ENCODE results near the gene CAPN9. TPM values are rescaled to one million over a fixed set of nuclear protein-coding genes. Genes with fewer than 3 reads are reported as not detected.

CAPN9 gene
- total RNA-seq, 4 donors from 2014 or later = 0.38 TPM; not detected in 3

- Histone ChIP-seq H3K4me3 (no peak overlapping the region), H3K9me3 (peaks cover 0 to 8% (median 4%) of the 10 kb centered on the region in 3 donors), H3K4me1 (peaks cover 0 to 4% (median 0%) of the 10 kb centered on the region in 3 donors), H3K27ac (peak overlapping the region in 2 of 4 donors; percentile 21), H3K36me3 (no peaks in the 10 kb centered on the region), H3K27me3 (no peaks in the 10 kb centered on the region)
- WGBS, 2 donors = 63 to 71% methylated on average over 3 of the region's 3 CpGs
- TF ChIP-seq POLR2A (IDR thresholded peaks at IDR 0.05) = no peak
- TF ChIP-seq, protein P1, sequence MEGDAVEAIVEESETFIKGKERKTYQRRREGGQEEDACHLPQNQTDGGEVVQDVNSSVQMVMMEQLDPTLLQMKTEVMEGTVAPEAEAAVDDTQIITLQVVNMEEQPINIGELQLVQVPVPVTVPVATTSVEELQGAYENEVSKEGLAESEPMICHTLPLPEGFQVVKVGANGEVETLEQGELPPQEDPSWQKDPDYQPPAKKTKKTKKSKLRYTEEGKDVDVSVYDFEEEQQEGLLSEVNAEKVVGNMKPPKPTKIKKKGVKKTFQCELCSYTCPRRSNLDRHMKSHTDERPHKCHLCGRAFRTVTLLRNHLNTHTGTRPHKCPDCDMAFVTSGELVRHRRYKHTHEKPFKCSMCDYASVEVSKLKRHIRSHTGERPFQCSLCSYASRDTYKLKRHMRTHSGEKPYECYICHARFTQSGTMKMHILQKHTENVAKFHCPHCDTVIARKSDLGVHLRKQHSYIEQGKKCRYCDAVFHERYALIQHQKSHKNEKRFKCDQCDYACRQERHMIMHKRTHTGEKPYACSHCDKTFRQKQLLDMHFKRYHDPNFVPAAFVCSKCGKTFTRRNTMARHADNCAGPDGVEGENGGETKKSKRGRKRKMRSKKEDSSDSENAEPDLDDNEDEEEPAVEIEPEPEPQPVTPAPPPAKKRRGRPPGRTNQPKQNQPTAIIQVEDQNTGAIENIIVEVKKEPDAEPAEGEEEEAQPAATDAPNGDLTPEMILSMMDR (IDR thresholded peaks at IDR 0.05) = no peak
- intact Hi-C loops (cut with DNase I) = no loop called here
- no peak for DNase-seq
Measured at GRCh38 chr1:230807561-230808280, 60.5 kb downstream of the CAPN9 start.

GRCh38 chr1:230808281-230808872, 61.2 kb downstream of the CAPN9 start:
- TF ChIP-seq, protein P1 (IDR thresholded peaks at IDR 0.05) = no peak
- no peak for TF ChIP-seq POLR2A (IDR thresholded peaks at IDR 0.05)
- peak overlapping the region in 1 of 4 donors; percentile 21 for H3K27ac ChIP-seq

GRCh38 chr1:230809256-230809990, 62.2 kb downstream of the CAPN9 start:
- Histone ChIP-seq H3K36me3 (no peaks in the 10 kb centered on the region), H3K4me1 (peaks cover 0 to 4% (median 0%) of the 10 kb centered on the region in 3 donors), H3K9me3 (peaks cover 0 to 17% (median 4%) of the 10 kb centered on the region in 3 donors), H3K27ac (no peak overlapping the region), H3K27me3 (no peaks in the 10 kb centered on the region), H3K4me3 (no peak overlapping the region)
- no peak for DNase-seq
- intact Hi-C loops (cut with DNase I) = no loop called here
- 64 to 81% methylated on average over 5 to 7 of the region's 8 CpGs for WGBS, 2 donors
- no peak for TF ChIP-seq POLR2A (IDR thresholded peaks at IDR 0.05)
- TF ChIP-seq, protein P1 (IDR thresholded peaks at IDR 0.05) = no peak

More at GRCh38 chr1:230808281-230808872, 61.2 kb downstream of the CAPN9 start:
- no peak for DNase-seq
- intact Hi-C loops (cut with DNase I) = no loop called here
- 63 to 79% methylated on average over 4 of the region's 4 CpGs for WGBS, 2 donors
- H3K4me1 ChIP-seq = peaks cover 0 to 4% (median 0%) of the 10 kb centered on the region in 3 donors
- H3K9me3 ChIP-seq = peaks cover 0 to 15% (median 4%) of the 10 kb centered on the region in 3 donors
- no peak overlapping the region for H3K4me3 ChIP-seq
- H3K36me3 ChIP-seq = no peaks in the 10 kb centered on the region
- no peaks in the 10 kb centered on the region for H3K27me3 ChIP-seq

GRCh38 chr1:230812568-230812967, 65.4 kb downstream of the CAPN9 start:
- intact Hi-C loops (cut with DNase I) = no loop called here
- no peaks in the 10 kb centered on the region for H3K36me3 ChIP-seq
- TF ChIP-seq, protein P1 (IDR thresholded peaks at IDR 0.05) = no peak
- no peak for TF ChIP-seq POLR2A (IDR thresholded peaks at IDR 0.05)
- H3K4me1 ChIP-seq = peaks cover 0 to 4% (median 0%) of the 10 kb centered on the region in 3 donors
- no peak overlapping the region for H3K27ac ChIP-seq
- H3K4me3 ChIP-seq = no peak overlapping the region
- WGBS, 2 donors = 84 to 88% methylated on average over 2 of the region's 2 CpGs
- DNase-seq = no peak
- H3K27me3 ChIP-seq = no peaks in the 10 kb centered on the region
- peaks cover 0 to 17% (median 4%) of the 10 kb centered on the region in 3 donors for H3K9me3 ChIP-seq
